Mesenchymal stem cell (in vitro differentiated cells and primary cell): ENCODE results near the gene GRK1.

Experiments
- DNase-seq: peaks from one replicate; pipeline ENCODE4 v3.0.0-alpha.2; 2013
- H2AFZ ChIP-seq: one replicate; pipeline ENCODE4 v1.6.1; 2013; ENCODE audit warnings: low read depth, mild to moderate bottlenecking, control low read depth, inconsistent platforms, low read length, moderate library complexity
- H2AK5ac ChIP-seq: 2 replicates; pipeline ENCODE4 v1.6.1; 2013; ENCODE audit warnings: low read length, moderate library complexity, mild to moderate bottlenecking, inconsistent platforms; ENCODE audit not compliant: severe bottlenecking
- H2BK120ac ChIP-seq: one replicate; pipeline ENCODE4 v1.6.1; 2013; ENCODE audit warnings: low read depth, mild to moderate bottlenecking, inconsistent platforms, low read length, moderate library complexity
- H2BK12ac ChIP-seq, 2 experiments: one replicate each; pipeline ENCODE4 v1.6.1; 2013; ENCODE audit warnings: inconsistent platforms in 2 of 2, low read length in 2 of 2, mild to moderate bottlenecking in 2 of 2, moderate library complexity in 2 of 2, control low read depth in 1 of 2
- H2BK15ac ChIP-seq: one replicate; pipeline ENCODE4 v1.6.1; 2013; ENCODE audit warnings: mild to moderate bottlenecking, low read depth, inconsistent platforms; ENCODE audit not compliant: poor library complexity, severe bottlenecking
- H2BK5ac ChIP-seq: 2 replicates; pipeline ENCODE4 v1.6.1; 2013; ENCODE audit warnings: low read depth, mild to moderate bottlenecking, low read length, control low read depth, inconsistent platforms; ENCODE audit not compliant: poor library complexity, severe bottlenecking
- H3K14ac ChIP-seq, 2 experiments: one replicate each; pipeline ENCODE4 v1.6.1; 2013; ENCODE audit warnings: inconsistent platforms in 2 of 2, low read length in 2 of 2, control low read depth in 1 of 2, mild to moderate bottlenecking in 1 of 2, moderate library complexity in 1 of 2
- H3K18ac ChIP-seq, 2 experiments: one replicate each; pipeline ENCODE4 v1.6.1; 2013; ENCODE audit warnings: inconsistent platforms in 2 of 2, low read length in 2 of 2, control low read depth in 1 of 2, low read depth in 1 of 2, mild to moderate bottlenecking in 1 of 2
- H3K23ac ChIP-seq, 2 experiments: one replicate each; pipeline ENCODE4 v1.6.1; 2013; ENCODE audit warnings: inconsistent platforms in 2 of 2, low read length in 2 of 2, mild to moderate bottlenecking in 2 of 2, moderate library complexity in 2 of 2, control low read depth in 1 of 2
- H3K27ac ChIP-seq: 2 replicates; pipeline ENCODE4 v1.5.1; 2013; ENCODE audit warnings: mild to moderate bottlenecking, moderate library complexity, low read length, control low read depth, inconsistent platforms; ENCODE audit not compliant: poor library complexity, severe bottlenecking
- H3K27me3 ChIP-seq, 2 experiments: 2 replicates each; pipeline versions ENCODE4 v1.6.1 to v1.7.0; 2013; ENCODE audit warnings: low read length in 2 of 2, mild to moderate bottlenecking in 2 of 2, moderate library complexity in 2 of 2, control low read depth in 1 of 2, inconsistent platforms in 1 of 2; ENCODE audit not compliant: control insufficient read depth in 1 of 2, insufficient read depth in 1 of 2
- H3K36me3 ChIP-seq, 2 experiments: 2 replicates each; pipeline versions ENCODE4 v1.6.1 to v1.7.0; 2013; ENCODE audit warnings: low read length in 2 of 2, control low read depth in 1 of 2, inconsistent platforms in 1 of 2, low read depth in 1 of 2, mild to moderate bottlenecking in 1 of 2; ENCODE audit not compliant: insufficient read depth in 2 of 2, control insufficient read depth in 1 of 2
- H3K4ac ChIP-seq, 2 experiments: one replicate each; pipeline ENCODE4 v1.6.1; 2013; ENCODE audit warnings: inconsistent platforms in 2 of 2, low read length in 2 of 2, mild to moderate bottlenecking in 2 of 2, moderate library complexity in 2 of 2, control low read depth in 1 of 2, low read depth in 1 of 2
- H3K4me1 ChIP-seq: 2 replicates; pipeline ENCODE4 v1.6.1; 2013; ENCODE audit warnings: low read depth, low read length, control low read depth; ENCODE audit not compliant: control insufficient read depth, insufficient read depth
- H3K4me2 ChIP-seq: 2 replicates; pipeline ENCODE4 v1.6.1; 2013; ENCODE audit warnings: low read length, mild to moderate bottlenecking, inconsistent platforms; ENCODE audit not compliant: poor library complexity, severe bottlenecking
- H3K4me3 ChIP-seq, 2 experiments: 2 replicates each; pipeline versions ENCODE4 v1.5.1 to v1.7.0; 2013; ENCODE audit warnings: low read length in 2 of 2, mild to moderate bottlenecking in 2 of 2, control low read depth in 1 of 2, low read depth in 1 of 2; ENCODE audit not compliant: insufficient read depth in 1 of 2
- H3K79me1 ChIP-seq: replicated peaks from 2 replicates; pipeline ENCODE4 v1.6.1; 2013; ENCODE audit warnings: mild to moderate bottlenecking, control low read depth, low read length, inconsistent platforms; ENCODE audit not compliant: poor library complexity, severe bottlenecking
- H3K9ac ChIP-seq: 2 replicates; pipeline ENCODE4 v1.7.0; 2013; ENCODE audit warnings: mild to moderate bottlenecking, low read length, moderate library complexity
- H3K9me3 ChIP-seq: 2 replicates; pipeline ENCODE4 v1.7.0; 2013; ENCODE audit warnings: mild to moderate bottlenecking, low read length; ENCODE audit not compliant: control insufficient read depth
- H4K8ac ChIP-seq: one replicate; pipeline ENCODE4 v1.6.1; 2013; ENCODE audit warnings: inconsistent platforms, mild to moderate bottlenecking, low read length, moderate library complexity
- H4K91ac ChIP-seq: one replicate; pipeline ENCODE4 v1.6.1; 2013; ENCODE audit warnings: mild to moderate bottlenecking, low read length, inconsistent platforms
- WGBS: methylation state at CpG from one replicate; pipeline ENCODE4 v1.1.7; 2013; ENCODE audit warnings: mixed read lengths; 5-methylcytosine and 5-hydroxymethylcytosine counted together

Gene GRK1

GRCh38 chr13:113660066-113660465 lies 7.0 kb upstream of the GRK1 start:
- Histone ChIP-seq H2AK5ac (no peak overlapping the region), H3K27ac (no peak overlapping the region), H2AFZ (no peak overlapping the region), H3K23ac (no peak overlapping the region), H2BK12ac (no peak overlapping the region), H3K14ac (no peak overlapping the region), H2BK15ac (no peak overlapping the region), H4K91ac (no peak overlapping the region), H2BK120ac (no peak overlapping the region), H3K27me3 (peaks cover 0 to 37% of the 10 kb centered on the region in 2 experiments), H3K36me3 (no peaks in the 10 kb centered on the region), H3K4me2 (no peak overlapping the region), H3K79me1 (no peaks in the 10 kb centered on the region), H3K9me3 (peaks cover 31% of the 10 kb centered on the region), H4K8ac (no peak overlapping the region), H3K4me3 (no peak overlapping the region), H3K9ac (no peak overlapping the region), H2BK5ac (no peak overlapping the region), H3K4ac (no peak overlapping the region), H3K18ac (no peak overlapping the region), H3K4me1 (peaks cover 12% of the 10 kb centered on the region)
- WGBS = 97% methylated on average over 2 of the region's 3 CpGs
- DNase-seq = no peak

- WGBS = no CpG with 5 or more reads among the region's 2 CpGs
- H2BK120ac ChIP-seq = no peak overlapping the region
- H2BK5ac ChIP-seq = no peak overlapping the region
- DNase-seq = no peak
- no peak overlapping the region for H3K4ac ChIP-seq
- no peak overlapping the region for H4K8ac ChIP-seq
- peaks cover 31% of the 10 kb centered on the region for H3K9me3 ChIP-seq
- H3K23ac ChIP-seq = no peak overlapping the region
- H3K27ac ChIP-seq = no peak overlapping the region
- H3K27me3 ChIP-seq = peaks cover 0 to 40% of the 10 kb centered on the region in 2 experiments
- peaks cover 6% of the 10 kb centered on the region for H3K4me1 ChIP-seq
- H3K36me3 ChIP-seq = no peaks in the 10 kb centered on the region
- H3K14ac ChIP-seq = no peak overlapping the region
- no peak overlapping the region for H3K4me2 ChIP-seq
- H3K18ac ChIP-seq = no peak overlapping the region
- no peak overlapping the region for H4K91ac ChIP-seq
- no peak overlapping the region for H3K9ac ChIP-seq
- H2BK15ac ChIP-seq = no peak overlapping the region
- H3K79me1 ChIP-seq = no peaks in the 10 kb centered on the region
- H2AK5ac ChIP-seq = no peak overlapping the region
- H2AFZ ChIP-seq = no peak overlapping the region
- H3K4me3 ChIP-seq = no peak overlapping the region
- H2BK12ac ChIP-seq = no peak overlapping the region
Observed at GRCh38 chr13:113661509-113661908, 5.5 kb upstream of the GRK1 start.

- Histone ChIP-seq H3K4me1 (peaks cover 2% of the 10 kb centered on the region), H3K79me1 (no peaks in the 10 kb centered on the region), H2BK12ac (no peak overlapping the region), H3K36me3 (no peaks in the 10 kb centered on the region), H3K27ac (no peak overlapping the region), H3K14ac (no peak overlapping the region), H3K4ac (no peak overlapping the region), H3K4me3 (no peak overlapping the region), H2BK15ac (no peak overlapping the region), H2BK120ac (no peak overlapping the region), H4K8ac (no peak overlapping the region), H3K4me2 (no peak overlapping the region), H4K91ac (no peak overlapping the region), H3K9me3 (peaks cover 31% of the 10 kb centered on the region), H3K9ac (no peak overlapping the region), H2AK5ac (no peak overlapping the region), H3K23ac (no peak overlapping the region), H3K27me3 (peaks cover 4 to 50% of the 10 kb centered on the region in 2 experiments), H3K18ac (no peak overlapping the region), H2AFZ (no peak overlapping the region), H2BK5ac (no peak overlapping the region)
- DNase-seq = no peak
- 92% methylated on average over 14 of the region's 15 CpGs for WGBS
Observed at GRCh38 chr13:113663934-113664333, 3.1 kb upstream of the GRK1 start.

- Histone ChIP-seq H2BK120ac (no peak overlapping the region), H4K8ac (no peak overlapping the region), H3K9ac (no peak overlapping the region), H3K27me3 (peaks cover 4 to 53% of the 10 kb centered on the region in 2 experiments), H3K4me1 (no peaks in the 10 kb centered on the region), H3K36me3 (no peaks in the 10 kb centered on the region), H3K14ac (no peak overlapping the region), H3K23ac (no peak overlapping the region), H4K91ac (no peak overlapping the region), H3K9me3 (peaks cover 25% of the 10 kb centered on the region), H2BK15ac (no peak overlapping the region), H3K18ac (no peak overlapping the region), H3K4me3 (no peak overlapping the region), H2AK5ac (no peak overlapping the region), H3K4me2 (no peak overlapping the region), H2BK12ac (no peak overlapping the region), H3K27ac (no peak overlapping the region), H2BK5ac (no peak overlapping the region), H3K79me1 (no peaks in the 10 kb centered on the region), H2AFZ (no peak overlapping the region), H3K4ac (no peak overlapping the region)
- WGBS = 79% methylated on average over 21 of the region's 21 CpGs
- no peak for DNase-seq
Observed at GRCh38 chr13:113664751-113665596, 2.0 kb upstream of the GRK1 start.
